Measurements from ENCODE around the gene SAV1. TPM values are rescaled to one million over a fixed set of nuclear protein-coding genes. Genes with fewer than 3 reads are reported as not detected.

The SAV1 gene
- 10 to 100 TPM; 18.1 to 37.1 (median 24.8) TPM for total RNA-seq
- 10 to 100 TPM; 13.8 to 21.9 (median 17.8) TPM for polyA plus RNA-seq
- long read RNA-seq, donor 1, transcript SAV1-201 (5 exons, 3,063 nt), result major isoform, 34 of 36 reads
- long read RNA-seq, donor 1, partial matches to known transcripts, result 2 of 36 reads
- long read RNA-seq, donor 1, other reads (novel, unspliced or antisense), result 0 of 36 reads
- long read RNA-seq, donor 2, transcript SAV1-201 (5 exons, 3,063 nt), result major isoform, 77 of 97 reads
- long read RNA-seq, donor 2, partial matches to known transcripts, result 11 of 97 reads
- long read RNA-seq, donor 2, other reads (novel, unspliced or antisense), result 7 of 97 reads

- intact Hi-C loops (cut with DNase I), result loop anchor here (5.0 to 10.0 kb wide), 2 partner anchors 57 to 66 kb away; no protein-coding TSS in a partner anchor
- Histone ChIP-seq H3K4me3 (peak within 1 kb of the TSS; percentile 87), H3K4me1 (peaks cover 12% of the 10 kb centered on the region), H3K36me3 (ENCODE audit: insufficient read depth in 1 of 2, low read depth in 1 of 2) (peaks cover 0 to 15% of the 10 kb centered on the region in 2 donors), H3K9me3 (no peaks in the 10 kb centered on the region), H3K27me3 (ENCODE audit: insufficient read depth in 3 of 3, low read length in 2 of 3) (no peaks in the 10 kb centered on the region), H3K27ac (peak within 1 kb of the TSS; percentile 97)
- 0% methylated on average over 58 to 92 of the region's 92 CpGs for WGBS, 3 donors
- no peak for TF ChIP-seq CTCF (IDR thresholded peaks at IDR 0.05)
- peak; percentile 86 to 91 for DNase-seq
- peak; percentile 94 to 95 (median 95) for ATAC-seq
Measured at GRCh38 chr14:50667996-50668825, at the start of gene SAV1. TSS of gene SAV1 (minus strand) at chr14:50668306. CDS start at chr14:50667967, 339 bp downstream.

- peak in 3 of 4 donors; percentile 11 to 33 (median 25) for ATAC-seq
- no peaks in the 10 kb centered on the region for H3K9me3 ChIP-seq
- DNase-seq, result no peak
- H3K4me1 ChIP-seq, result no peaks in the 10 kb centered on the region
- no peak overlapping the region for H3K27ac ChIP-seq
- no peak overlapping the region for H3K4me3 ChIP-seq
- no peaks in the 10 kb centered on the region for H3K27me3 ChIP-seq (ENCODE audit: insufficient read depth in 3 of 3, low read length in 2 of 3)
- H3K36me3 ChIP-seq (ENCODE audit: insufficient read depth in 1 of 2, low read depth in 1 of 2), result peaks cover 9 to 26% of the 10 kb centered on the region in 2 donors
- TF ChIP-seq CTCF (IDR thresholded peaks at IDR 0.05), result no peak
- intact Hi-C loops (cut with DNase I), result loop anchor here (5.0 to 10.0 kb wide), 2 partner anchors 113 to 116 kb away; no protein-coding TSS in a partner anchor
- 68 to 73% (median 72%) methylated on average over 7 of the region's 7 CpGs for WGBS, 3 donors
Measured at GRCh38 chr14:50717811-50718210, 49.7 kb upstream of the SAV1 start.

DNA sequence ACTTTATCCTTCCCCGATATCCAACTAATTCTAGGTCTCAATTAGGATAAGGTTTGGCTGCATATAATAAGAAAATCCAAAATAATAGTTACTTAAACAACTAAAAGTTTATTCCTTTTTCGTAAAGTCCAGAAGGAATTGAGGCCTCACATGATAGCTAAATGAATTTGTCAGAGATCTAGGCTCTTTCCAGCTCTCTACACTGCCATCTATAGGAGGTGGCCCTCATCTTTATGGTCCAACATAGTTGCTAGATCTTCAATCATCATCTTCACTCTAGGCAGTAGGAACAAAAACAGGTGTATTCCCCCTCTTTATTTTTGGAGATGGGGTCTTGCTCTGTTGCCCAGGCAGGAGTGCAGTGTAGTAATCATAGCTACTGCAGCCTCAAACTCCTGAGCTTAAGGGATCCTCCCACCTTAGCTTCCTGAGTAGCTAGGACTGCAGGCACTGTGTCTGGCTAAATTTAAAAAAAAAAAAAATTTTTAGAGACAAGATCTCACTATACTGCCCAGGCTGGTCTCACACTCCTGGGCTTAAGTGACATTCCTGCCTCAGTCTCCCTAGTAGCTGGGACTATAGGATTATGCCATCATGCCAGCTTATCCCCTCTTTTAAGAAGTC, 46.5 kb upstream of the SAV1 start:
- Histone ChIP-seq H3K36me3 (ENCODE audit: insufficient read depth in 1 of 2, low read depth in 1 of 2) (no peaks in the 10 kb centered on the region), H3K9me3 (no peaks in the 10 kb centered on the region), H3K4me1 (no peaks in the 10 kb centered on the region), H3K27me3 (ENCODE audit: insufficient read depth in 3 of 3, low read length in 2 of 3) (no peaks in the 10 kb centered on the region), H3K27ac (no peak overlapping the region), H3K4me3 (no peak overlapping the region)
- ATAC-seq (peak in 2 of 4 donors; percentile 59 to 66), DNase-seq (no peak)
- TF ChIP-seq CTCF (IDR thresholded peaks at IDR 0.05), result peak; percentile 40
- 65 to 74% (median 71%) methylated on average over 2 of the region's 2 CpGs for WGBS, 3 donors
- intact Hi-C loops (cut with DNase I), result loop anchor here (5.0 to 10.0 kb wide), 2 partner anchors 110 to 112 kb away; no protein-coding TSS in a partner anchor

DNA sequence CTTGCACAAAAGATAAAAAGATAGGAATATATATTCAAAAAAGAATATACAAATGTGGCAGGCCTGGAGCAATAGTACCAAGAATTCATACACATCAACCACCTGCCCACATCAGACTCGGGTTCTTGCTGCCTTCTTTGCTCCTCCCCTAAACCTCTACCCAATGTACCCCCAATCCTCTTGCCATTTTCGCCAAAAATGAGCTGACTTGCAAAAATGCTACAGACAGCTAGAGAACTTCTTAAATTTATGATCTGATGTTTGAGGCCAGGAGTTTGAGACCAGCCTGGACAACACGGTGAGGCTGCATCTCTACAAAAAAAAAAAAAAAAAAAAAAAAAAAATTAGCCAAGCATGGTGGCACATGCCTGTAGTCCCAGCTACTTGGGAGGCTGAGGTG, 42.9 kb upstream of the SAV1 start:
- no peak for ATAC-seq
- Histone ChIP-seq H3K4me3 (no peak overlapping the region), H3K9me3 (no peaks in the 10 kb centered on the region), H3K27me3 (ENCODE audit: insufficient read depth in 3 of 3, low read length in 2 of 3) (no peaks in the 10 kb centered on the region), H3K27ac (no peak overlapping the region), H3K4me1 (no peaks in the 10 kb centered on the region), H3K36me3 (ENCODE audit: insufficient read depth in 1 of 2, low read depth in 1 of 2) (no peaks in the 10 kb centered on the region)
- DNase-seq, result no peak
- intact Hi-C loops (cut with DNase I), result loop anchor here in 1 of 2 donors (10.0 kb wide), 1 partner anchor 106 kb away; no protein-coding TSS in a partner anchor
- TF ChIP-seq CTCF (IDR thresholded peaks at IDR 0.05), result no peak
- 73 to 91% (median 84%) methylated on average over 3 of the region's 3 CpGs for WGBS, 3 donors
